ENCODE measurements around the gene MORC2.

Gene MORC2

GRCh38 chr22:30892731-30893221, 75.8 kb downstream of the MORC2 start:
- TF ChIP-seq CTCF (conservative IDR thresholded peaks at IDR 0.05) (no peak), ZFX (IDR thresholded peaks at IDR 0.05) (no peak)
- H3K27ac ChIP-seq, result no peak overlapping the region

- H3K27ac ChIP-seq, result no peak overlapping the region
- TF ChIP-seq CTCF (conservative IDR thresholded peaks at IDR 0.05) (no peak), ZFX (IDR thresholded peaks at IDR 0.05) (no peak)
Measured at GRCh38 chr22:30892286-30892685, 76.3 kb downstream of the MORC2 start.

GRCh38 chr22:30891781-30892180, 76.8 kb downstream of the MORC2 start:
- H3K27ac ChIP-seq, result no peak overlapping the region
- TF ChIP-seq CTCF (conservative IDR thresholded peaks at IDR 0.05) (no peak), ZFX (IDR thresholded peaks at IDR 0.05) (no peak)

- no peak overlapping the region for H3K27ac ChIP-seq
- TF ChIP-seq ZFX (IDR thresholded peaks at IDR 0.05) (no peak), CTCF (conservative IDR thresholded peaks at IDR 0.05) (no peak)
Measured at GRCh38 chr22:30891443-30891755, 77.2 kb downstream of the MORC2 start.

- no peak overlapping the region for H3K27ac ChIP-seq
- TF ChIP-seq ZFX (IDR thresholded peaks at IDR 0.05) (no peak), CTCF (conservative IDR thresholded peaks at IDR 0.05) (peak; percentile 91)
Measured at GRCh38 chr22:30890686-30891442, 77.7 kb downstream of the MORC2 start.

GRCh38 chr22:30889996-30890480, 78.5 kb downstream of the MORC2 start:
- no peak for TF ChIP-seq ZFX (IDR thresholded peaks at IDR 0.05)
- TF ChIP-seq CTCF (conservative IDR thresholded peaks at IDR 0.05), result no peak
- H3K27ac ChIP-seq, result no peak overlapping the region

GRCh38 chr22:30889268-30889995, 79.1 kb downstream of the MORC2 start:
- TF ChIP-seq CTCF (conservative IDR thresholded peaks at IDR 0.05), result no peak
- H3K27ac ChIP-seq, result no peak overlapping the region

Measured in C4-2B (cell line).